ENCODE results near the gene MFSD12.
"Not testable (repeated sequence)": the region's sequence is repeated elsewhere in the genome, so short reads cannot be mapped to it uniquely, and the experiment has no call there.

- TF ChIP-seq, protein P1, sequence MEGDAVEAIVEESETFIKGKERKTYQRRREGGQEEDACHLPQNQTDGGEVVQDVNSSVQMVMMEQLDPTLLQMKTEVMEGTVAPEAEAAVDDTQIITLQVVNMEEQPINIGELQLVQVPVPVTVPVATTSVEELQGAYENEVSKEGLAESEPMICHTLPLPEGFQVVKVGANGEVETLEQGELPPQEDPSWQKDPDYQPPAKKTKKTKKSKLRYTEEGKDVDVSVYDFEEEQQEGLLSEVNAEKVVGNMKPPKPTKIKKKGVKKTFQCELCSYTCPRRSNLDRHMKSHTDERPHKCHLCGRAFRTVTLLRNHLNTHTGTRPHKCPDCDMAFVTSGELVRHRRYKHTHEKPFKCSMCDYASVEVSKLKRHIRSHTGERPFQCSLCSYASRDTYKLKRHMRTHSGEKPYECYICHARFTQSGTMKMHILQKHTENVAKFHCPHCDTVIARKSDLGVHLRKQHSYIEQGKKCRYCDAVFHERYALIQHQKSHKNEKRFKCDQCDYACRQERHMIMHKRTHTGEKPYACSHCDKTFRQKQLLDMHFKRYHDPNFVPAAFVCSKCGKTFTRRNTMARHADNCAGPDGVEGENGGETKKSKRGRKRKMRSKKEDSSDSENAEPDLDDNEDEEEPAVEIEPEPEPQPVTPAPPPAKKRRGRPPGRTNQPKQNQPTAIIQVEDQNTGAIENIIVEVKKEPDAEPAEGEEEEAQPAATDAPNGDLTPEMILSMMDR (IDR thresholded peaks at IDR 0.05) = not testable (repeated sequence)
- not testable (repeated sequence) for TF ChIP-seq POLR2A, EP300 (IDR thresholded peaks at IDR 0.05)
Measured at GRCh38 chr19:3570042-3570441, 12.7 kb upstream of the MFSD12 start.
